ENCODE measurements around the gene LURAP1L.

Gene LURAP1L

DNA sequence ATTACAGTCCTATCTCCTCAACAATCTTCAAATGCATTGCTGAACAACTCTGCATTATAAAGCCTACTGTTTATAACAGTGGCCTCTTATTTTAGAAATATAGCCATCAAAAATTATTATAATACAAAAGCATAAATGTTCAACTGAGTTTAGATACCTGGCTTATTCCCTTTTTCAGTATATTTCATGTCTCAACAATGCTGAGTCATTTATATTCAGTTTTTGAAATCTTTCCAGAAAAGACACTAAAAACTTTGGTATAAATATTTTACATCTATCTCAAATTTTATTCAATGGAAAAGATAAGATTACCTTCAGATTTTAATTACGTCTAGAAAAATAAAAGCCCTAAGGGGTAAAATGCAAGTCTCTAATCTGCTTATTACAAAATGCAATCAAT, 37.9 kb downstream of the LURAP1L start:
- no peak for DNase-seq (ENCODE audit: low read depth, low spot score)

DNA sequence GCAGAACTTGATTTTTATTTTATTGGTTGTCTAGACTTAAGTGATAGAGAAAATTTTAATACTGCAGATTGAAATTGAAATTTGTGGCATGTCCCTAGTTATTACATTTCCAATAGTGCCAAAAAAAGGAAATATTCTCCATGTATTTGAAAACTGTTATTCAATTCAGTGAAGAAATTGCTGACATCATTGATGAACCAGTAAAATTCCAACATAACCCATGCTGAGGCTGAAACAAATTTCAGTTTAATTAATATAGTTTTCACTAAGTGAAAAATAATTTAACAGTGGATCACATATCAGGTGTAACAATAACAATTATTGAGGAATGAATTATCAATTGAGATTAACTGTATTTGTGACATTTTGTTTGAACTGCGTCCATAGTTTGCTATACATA, 38.7 kb downstream of the LURAP1L start:
- DNase-seq (ENCODE audit: low read depth, low spot score), result no peak

GRCh38 chr9:12813960-12814876, 39.4 kb downstream of the LURAP1L start:
- no peak for DNase-seq (ENCODE audit: low read depth, low spot score)

GRCh38 chr9:12814877-12815237, 40.0 kb downstream of the LURAP1L start:
- no peak for DNase-seq (ENCODE audit: low read depth, low spot score)

- DNase-seq (ENCODE audit: low read depth, low spot score), result no peak
Measured at GRCh38 chr9:12815888-12816287, 41.1 kb downstream of the LURAP1L start.

DNA sequence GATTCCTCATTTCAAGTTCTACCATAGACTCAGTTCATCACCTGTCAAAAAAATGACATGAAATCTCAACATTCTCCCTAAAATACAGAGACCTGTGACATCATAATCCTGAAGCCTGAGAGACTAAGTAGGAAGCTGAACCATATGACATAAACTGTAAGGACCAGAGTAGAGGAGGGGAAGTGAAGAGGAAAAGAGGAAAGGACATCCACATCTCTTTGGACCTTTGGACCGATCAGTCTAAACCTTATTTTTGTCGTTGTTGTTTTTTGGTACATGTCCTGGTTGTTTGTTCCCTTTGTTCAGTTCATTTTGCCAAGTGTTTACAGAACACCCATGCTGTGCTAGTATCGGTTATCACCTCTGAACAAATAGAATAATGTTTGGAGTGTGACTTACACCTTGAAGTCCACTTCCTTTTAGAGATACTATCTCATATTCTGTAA, 41.9 kb downstream of the LURAP1L start:
- DNase-seq (ENCODE audit: low read depth, low spot score), result no peak

DNA sequence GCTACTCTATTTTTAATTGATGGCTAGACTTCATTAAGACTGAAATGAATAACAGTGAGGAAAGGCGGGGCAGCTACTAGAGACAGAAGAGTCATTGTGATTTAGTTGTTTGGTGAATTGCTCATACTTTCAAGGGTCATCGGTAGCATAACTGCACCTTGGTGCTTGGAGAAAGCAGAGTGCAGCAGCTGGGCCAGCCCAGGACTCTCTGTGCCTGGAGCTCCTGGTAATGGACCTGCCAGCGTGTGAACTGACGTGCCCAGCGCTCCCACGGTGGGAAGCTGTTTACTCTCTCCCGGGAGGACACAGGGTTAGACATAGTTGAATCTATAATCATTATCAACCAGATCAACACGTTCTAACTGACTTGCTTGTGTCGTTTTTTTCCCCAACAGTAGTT, 42.9 kb downstream of the LURAP1L start:
- no peak for DNase-seq (ENCODE audit: low read depth, low spot score)

- no peak for DNase-seq (ENCODE audit: low read depth, low spot score)
Measured at GRCh38 chr9:12818431-12819000, 43.7 kb downstream of the LURAP1L start.

- DNase-seq (ENCODE audit: low read depth, low spot score), result no peak
Measured at GRCh38 chr9:12819436-12820185, 44.8 kb downstream of the LURAP1L start.

- no peak for DNase-seq (ENCODE audit: low read depth, low spot score)
Measured at GRCh38 chr9:12822111-12822510, 47.3 kb downstream of the LURAP1L start.

DNA sequence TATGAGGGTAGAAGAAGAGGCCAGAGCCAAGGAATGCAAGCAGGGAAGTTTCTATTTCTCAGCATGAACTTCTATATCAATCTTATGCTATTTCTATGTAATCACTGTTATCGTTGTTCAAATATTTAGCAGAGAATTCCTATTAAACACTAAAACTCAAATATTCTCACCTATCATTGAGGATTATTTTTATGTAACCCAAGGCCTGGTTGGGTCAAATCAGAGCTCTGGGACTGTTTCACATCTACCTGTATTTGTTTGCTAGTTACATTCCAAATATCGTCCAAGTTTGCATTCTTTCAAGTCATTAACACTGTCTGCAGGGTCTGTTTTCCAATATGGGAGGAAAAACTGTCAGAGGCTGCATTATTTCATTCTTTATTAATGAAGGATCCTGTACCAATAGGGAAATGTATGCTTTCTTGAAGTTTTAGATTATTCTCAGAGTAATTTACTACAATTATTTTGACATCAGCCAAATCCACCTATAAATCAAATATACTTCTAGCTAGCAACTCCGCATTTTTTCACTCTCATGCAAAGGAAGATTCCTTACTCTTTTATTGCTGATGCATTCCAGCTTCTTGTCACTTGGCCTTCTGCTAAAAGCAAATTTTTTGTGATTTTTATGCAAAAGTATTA, 52.2 kb downstream of the LURAP1L start:
- DNase-seq (ENCODE audit: low read depth, low spot score), result no peak

GRCh38 chr9:12833701-12834100, 58.9 kb downstream of the LURAP1L start:
- DNase-seq (ENCODE audit: low read depth, low spot score), result no peak

DNA sequence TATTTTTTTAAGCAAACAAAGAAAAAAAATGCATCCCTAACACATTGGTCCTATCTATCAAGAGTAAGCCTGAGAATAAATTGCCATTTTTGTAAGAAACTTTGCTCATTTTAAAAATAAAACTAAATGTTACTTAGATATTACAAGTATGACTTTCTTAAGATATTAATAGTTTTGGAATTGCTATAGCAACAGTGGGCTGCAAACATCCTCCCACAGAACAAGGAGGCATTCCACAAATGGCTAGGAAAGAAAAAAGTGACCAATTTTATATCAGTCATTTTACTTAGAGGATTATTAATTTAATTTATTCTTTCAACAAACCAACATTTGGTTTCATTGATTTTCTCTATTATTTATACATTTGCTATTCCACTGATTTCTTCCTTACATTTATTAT, 63.7 kb downstream of the LURAP1L start:
- no peak for DNase-seq (ENCODE audit: low read depth, low spot score)

- no peak for DNase-seq (ENCODE audit: low read depth, low spot score)
Measured at GRCh38 chr9:12843735-12844134, 68.9 kb downstream of the LURAP1L start.

DNA sequence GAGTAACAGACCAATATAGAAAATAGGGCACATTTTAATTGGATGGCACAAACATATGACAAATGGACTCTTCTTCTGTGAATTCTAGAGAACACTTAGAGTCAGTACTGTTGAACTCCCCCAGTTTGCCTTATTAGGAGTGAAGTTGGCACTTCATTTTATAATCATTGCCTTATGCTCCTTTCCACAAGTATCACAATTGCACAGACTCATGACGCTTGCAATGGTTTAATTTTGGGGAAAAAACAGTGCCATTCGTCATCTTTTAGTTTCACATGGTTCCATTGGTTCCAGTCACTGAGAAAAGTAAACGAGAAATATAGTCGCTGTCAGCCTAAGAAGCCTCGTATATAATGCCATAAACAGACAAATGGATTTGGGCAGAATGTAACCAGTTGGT, 71.2 kb downstream of the LURAP1L start:
- DNase-seq (ENCODE audit: low read depth, low spot score), result no peak

DNA sequence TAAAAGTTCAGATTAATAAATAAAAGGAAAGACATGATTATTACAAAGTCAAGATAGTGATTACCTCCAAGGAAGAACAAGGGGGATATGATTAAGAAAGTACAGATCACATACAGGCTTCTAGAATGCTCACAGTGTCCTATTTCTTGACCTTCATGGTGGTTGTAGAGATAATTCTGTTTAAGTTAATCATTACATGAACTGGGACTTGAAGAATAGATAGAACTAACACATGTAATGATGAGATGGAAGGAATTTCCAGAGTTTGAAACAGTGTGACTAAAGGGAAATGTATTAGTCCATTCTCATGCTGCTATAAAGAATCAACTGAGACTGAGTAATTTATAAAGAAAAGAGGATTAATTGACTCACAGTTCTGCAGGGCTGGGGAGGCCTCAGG, 72.7 kb downstream of the LURAP1L start:
- no peak for DNase-seq (ENCODE audit: low read depth, low spot score)

DNA sequence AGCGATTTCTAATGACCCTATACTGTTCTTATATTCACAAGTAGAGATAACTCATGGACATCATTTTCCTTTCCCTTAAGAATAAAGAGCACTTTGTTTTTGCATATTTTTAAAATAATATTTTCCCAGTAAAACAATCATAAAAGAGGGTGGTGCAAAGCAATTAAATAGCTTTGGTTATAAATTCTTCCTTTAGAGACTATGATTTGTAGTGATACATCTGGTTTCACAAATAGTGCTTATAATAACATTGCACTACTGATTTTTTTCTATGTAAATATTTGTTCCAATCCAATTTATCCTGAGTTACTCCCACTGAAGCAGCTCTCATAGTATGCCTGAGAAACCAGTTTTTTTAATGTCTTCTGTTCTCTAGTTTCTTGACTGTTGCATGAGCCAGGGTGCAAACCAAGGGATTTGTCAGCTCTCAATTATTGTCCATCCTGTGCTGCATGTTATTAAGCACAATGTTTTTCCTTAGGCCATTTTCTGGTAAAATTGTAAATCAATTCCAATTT, 74.7 kb downstream of the LURAP1L start:
- DNase-seq (ENCODE audit: low read depth, low spot score), result no peak

GRCh38 chr9:12851341-12852090, 76.7 kb downstream of the LURAP1L start:
- DNase-seq (ENCODE audit: low read depth, low spot score), result no peak

GRCh38 chr9:12853051-12853450, 78.2 kb downstream of the LURAP1L start:
- DNase-seq (ENCODE audit: low read depth, low spot score), result no peak

DNA sequence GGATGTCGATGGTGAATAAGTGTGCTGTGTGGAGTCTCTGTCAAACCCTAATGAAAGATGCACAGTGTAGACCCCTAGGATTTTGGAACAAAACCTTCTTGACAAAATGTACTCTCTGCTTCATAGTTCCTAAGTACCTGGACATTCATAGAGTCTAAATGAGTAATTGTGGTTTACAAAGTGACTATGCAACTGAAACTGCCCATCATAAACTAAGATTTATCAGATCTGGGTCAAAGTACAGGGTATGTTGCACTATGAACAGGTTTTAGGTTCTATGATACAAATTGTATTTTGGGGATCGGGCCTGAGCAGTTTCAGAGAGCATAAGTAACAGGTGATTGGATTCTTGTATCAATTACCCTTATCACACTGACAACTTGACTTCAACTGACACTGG, 79.4 kb downstream of the LURAP1L start:
- DNase-seq (ENCODE audit: low read depth, low spot score), result no peak

GRCh38 chr9:12855066-12855465, 80.2 kb downstream of the LURAP1L start:
- DNase-seq (ENCODE audit: low read depth, low spot score), result no peak

Data from iPS DF 19.7 (cell line).